22Rv1 (cell line): Measurements from ENCODE around the gene BRD9.

Source experiments
- H3K27ac ChIP-seq: fragments of 450-650 bp; 2 replicates; pipeline ENCODE4 v1.5.1; 2017
- ZFX ChIP-seq: fragments of 450-650 bp; IDR thresholded peaks from 2 replicates; pipeline ENCODE4 v1.6.1; 2017; ENCODE audit warnings: antibody characterized with exemption, borderline replicate concordance
- TF ChIP-seq, protein P1 (sequence below): fragments of 450-650 bp; IDR thresholded peaks from 2 replicates; pipeline ENCODE4 v1.5.1; 2017; ENCODE audit warnings: mild to moderate bottlenecking

The BRD9 gene

DNA sequence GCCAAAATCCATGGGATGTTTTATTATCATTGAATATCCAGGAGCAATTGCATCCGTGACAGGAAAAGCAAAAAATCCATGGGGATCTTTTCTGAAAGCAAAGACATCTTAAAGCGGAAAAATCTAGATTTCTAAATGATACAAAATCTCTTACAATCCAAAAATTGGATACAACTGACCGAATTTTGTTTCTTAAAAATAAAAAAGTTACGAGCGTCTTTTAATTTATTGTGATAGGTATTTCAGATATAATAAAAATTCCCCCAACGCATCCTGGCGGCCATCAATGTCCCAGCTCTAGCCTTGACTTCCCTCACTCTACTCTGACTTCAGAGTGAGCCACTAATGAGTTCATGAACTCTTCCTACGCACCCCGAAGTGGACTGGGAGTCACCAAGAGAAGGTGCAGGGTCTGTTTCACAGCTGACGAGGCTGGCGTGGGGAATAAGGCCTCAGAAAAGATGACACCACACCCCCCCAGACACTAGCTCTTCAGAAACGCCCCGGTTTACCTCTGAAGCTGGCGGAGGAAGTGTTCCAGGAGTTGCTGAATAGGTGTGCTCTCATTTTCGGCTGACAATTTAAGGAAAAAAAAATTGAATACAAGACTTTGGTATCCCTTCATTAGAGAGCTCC lies 3.4 kb downstream of the BRD9 start:
- H3K27ac ChIP-seq: no peak overlapping the region
- TF ChIP-seq, protein P1, sequence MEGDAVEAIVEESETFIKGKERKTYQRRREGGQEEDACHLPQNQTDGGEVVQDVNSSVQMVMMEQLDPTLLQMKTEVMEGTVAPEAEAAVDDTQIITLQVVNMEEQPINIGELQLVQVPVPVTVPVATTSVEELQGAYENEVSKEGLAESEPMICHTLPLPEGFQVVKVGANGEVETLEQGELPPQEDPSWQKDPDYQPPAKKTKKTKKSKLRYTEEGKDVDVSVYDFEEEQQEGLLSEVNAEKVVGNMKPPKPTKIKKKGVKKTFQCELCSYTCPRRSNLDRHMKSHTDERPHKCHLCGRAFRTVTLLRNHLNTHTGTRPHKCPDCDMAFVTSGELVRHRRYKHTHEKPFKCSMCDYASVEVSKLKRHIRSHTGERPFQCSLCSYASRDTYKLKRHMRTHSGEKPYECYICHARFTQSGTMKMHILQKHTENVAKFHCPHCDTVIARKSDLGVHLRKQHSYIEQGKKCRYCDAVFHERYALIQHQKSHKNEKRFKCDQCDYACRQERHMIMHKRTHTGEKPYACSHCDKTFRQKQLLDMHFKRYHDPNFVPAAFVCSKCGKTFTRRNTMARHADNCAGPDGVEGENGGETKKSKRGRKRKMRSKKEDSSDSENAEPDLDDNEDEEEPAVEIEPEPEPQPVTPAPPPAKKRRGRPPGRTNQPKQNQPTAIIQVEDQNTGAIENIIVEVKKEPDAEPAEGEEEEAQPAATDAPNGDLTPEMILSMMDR: no peak
- TF ChIP-seq ZFX: no peak

DNA sequence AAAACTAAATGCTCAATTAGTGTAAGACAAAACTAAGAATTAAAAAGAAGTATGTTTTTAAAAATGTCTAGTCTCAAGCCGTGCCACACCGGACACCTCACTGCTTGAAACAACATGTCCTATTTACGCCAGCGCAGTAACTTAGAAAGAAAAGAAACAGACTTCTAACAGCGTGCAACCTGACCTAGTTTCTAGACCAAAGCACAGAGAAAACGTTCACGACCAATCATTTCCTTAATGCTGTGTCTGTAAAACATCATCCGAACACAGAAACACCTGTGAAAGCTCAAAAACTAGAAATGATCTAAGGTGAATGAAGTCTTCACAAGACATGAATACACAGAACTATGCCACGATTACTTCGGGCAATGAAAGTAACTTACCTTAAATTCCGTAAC lies 4.0 kb downstream of the BRD9 start:
- no peak overlapping the region for H3K27ac ChIP-seq

DNA sequence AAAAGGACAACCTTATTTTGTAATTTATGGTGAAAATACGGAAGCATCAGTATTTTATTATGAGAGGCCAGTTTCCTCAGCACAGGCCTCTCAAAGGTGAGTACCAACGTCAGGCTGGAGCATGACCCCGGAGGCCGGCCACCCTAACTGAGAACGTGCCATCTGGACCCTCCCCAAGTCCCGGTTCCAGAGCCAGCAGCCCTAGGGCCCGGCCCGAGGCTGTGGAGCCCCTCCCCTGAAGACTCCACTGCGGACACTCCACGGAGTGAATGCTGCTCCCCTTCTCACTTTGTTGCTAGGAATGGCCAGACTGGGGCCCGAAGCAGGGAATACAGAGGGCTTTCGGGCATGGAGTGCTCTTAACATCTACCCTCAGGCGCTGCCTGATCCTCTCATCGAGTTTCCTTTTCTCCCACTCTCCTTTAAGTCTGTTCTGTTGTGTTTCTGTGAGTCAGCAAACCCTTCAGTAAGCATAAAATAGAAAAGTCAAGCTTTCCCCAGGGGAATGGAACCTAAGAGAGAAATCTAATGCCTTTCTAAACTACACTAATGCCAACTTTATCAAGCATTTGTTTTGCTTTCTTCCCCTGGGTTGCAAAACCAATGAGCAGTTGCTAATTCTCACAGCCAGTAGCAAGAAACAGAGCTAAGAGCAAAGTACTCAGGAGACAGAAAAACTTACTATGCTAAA lies 4.5 kb downstream of the BRD9 start:
- no peak for TF ChIP-seq ZFX
- TF ChIP-seq, protein P1: no peak
- H3K27ac ChIP-seq: no peak overlapping the region

More for the DNA sequence above, 4.0 kb downstream of the BRD9 start:
- TF ChIP-seq, protein P1: no peak
- TF ChIP-seq ZFX: no peak

DNA sequence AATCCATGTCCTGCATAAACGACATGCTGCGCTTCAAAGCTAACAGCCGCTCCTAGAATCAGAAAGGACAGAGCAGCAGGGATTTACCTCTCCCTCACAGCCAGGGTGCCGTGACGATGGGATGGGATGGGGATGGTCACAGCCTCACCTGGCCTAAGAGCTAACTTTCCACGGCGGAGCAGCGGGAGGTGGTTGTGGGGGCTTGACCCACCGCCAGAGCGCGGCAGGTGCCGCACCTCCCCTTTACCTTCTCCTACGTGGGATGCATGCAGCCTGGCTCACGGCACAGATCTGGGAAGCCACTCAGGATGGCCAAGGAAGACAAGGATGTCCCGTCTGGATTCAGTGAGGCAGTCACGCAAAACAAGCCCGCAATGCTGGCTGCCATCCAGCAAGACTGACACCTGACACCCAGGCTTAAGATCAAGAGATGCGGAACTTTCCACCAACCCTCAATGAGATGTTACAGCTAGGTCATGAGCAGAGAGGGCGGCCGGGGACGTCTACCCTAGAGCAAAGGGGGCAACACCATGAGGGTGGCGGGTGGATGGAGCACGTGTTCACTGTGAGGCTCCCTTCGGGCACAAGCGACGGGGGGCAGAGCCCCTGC lies 5.8 kb downstream of the BRD9 start:
- TF ChIP-seq ZFX: no peak
- TF ChIP-seq, protein P1: no peak
- H3K27ac ChIP-seq: no peak overlapping the region

DNA sequence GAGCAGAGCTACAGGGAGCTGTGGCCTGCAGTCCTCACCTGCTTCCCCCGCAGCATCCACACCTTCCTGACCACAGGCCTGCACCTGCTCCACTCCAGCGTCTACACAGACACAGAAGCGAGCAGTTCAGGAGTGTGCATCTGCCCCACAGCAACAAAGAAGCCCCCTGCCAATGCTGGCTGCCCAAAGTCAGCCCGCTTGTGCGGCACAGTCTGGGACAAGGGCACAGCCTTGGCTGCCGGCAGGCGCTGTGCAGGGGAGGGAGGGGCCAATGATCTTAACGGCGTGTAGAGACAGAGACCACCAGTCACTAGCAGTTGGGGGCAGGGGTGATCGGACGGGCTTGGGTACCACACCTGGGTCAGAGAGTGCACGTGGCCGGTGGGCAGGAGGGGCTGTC lies 6.6 kb downstream of the BRD9 start:
- no peak for TF ChIP-seq ZFX
- TF ChIP-seq, protein P1: no peak
- H3K27ac ChIP-seq: no peak overlapping the region

DNA sequence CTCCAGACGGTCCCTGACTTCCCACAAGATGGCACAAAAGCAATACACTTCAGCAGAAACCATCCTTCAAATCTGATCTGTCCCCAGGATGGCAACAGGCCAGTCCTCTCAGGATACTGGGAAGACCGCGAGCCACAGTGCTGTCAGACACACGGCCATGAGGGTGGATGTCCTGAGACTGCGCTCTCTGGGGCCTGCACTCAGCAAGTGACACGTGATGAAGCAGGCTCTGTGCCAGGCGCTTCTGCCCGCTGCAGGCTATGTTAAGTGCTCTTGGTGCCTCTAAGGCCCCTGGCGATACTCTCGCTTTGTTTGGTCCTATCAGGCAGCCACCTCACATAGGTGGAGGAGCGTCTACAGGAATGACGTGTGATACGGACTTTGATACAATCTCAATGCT lies 7.1 kb downstream of the BRD9 start:
- no peak for TF ChIP-seq ZFX
- TF ChIP-seq, protein P1: no peak
- H3K27ac ChIP-seq: no peak overlapping the region

DNA sequence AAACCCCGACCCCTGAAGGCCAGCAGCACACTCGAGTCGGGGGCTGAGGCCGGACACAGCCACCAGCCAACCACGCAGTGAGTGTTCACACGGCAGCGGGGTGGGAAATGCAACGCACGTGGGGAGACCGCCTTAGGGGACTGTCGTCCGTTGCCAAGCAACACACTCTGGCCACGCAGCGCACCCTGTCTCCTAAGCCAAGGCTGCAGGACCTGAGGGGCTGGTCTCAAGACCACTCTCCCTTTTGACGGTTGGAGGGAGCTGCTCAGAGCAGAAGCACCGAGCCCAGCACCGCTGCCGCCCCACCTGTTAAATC lies 7.5 kb downstream of the BRD9 start:
- H3K27ac ChIP-seq: no peak overlapping the region
- TF ChIP-seq, protein P1: no peak
- TF ChIP-seq ZFX: no peak
